ELF-1 (cell line): ENCODE data around the gene LCN6.
"Not testable (repeated sequence)": the region's sequence is repeated elsewhere in the genome, so short reads cannot be mapped to it uniquely, and the experiment has no call there.

Experiments
- DNase-seq: peaks from one replicate; pipeline ENCODE4 v3.0.0-alpha.2; 2016; ENCODE audit warnings: low read depth, low spot score

Gene LCN6

DNA sequence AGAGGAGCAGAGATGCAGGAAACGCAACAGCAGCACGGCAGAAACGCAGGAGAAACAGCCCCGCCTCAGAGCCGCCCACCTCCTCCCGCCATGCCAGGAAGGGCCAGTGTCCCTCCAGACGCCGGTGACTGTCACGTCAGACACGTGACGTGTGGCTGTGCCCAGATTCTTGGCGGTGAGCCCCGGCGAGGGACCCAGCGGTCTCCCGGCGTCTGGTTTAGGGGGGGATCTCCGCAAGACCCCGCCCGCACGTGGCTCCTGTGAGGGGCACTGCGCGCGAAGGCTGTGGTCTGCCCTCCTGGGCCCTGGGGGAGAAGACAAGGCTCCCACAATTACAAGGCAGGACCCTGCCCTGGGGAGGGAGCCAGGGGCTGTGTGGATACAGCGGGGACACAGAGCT, 12.1 kb upstream of the LCN6 start:
- peak; percentile 36 for DNase-seq

DNA sequence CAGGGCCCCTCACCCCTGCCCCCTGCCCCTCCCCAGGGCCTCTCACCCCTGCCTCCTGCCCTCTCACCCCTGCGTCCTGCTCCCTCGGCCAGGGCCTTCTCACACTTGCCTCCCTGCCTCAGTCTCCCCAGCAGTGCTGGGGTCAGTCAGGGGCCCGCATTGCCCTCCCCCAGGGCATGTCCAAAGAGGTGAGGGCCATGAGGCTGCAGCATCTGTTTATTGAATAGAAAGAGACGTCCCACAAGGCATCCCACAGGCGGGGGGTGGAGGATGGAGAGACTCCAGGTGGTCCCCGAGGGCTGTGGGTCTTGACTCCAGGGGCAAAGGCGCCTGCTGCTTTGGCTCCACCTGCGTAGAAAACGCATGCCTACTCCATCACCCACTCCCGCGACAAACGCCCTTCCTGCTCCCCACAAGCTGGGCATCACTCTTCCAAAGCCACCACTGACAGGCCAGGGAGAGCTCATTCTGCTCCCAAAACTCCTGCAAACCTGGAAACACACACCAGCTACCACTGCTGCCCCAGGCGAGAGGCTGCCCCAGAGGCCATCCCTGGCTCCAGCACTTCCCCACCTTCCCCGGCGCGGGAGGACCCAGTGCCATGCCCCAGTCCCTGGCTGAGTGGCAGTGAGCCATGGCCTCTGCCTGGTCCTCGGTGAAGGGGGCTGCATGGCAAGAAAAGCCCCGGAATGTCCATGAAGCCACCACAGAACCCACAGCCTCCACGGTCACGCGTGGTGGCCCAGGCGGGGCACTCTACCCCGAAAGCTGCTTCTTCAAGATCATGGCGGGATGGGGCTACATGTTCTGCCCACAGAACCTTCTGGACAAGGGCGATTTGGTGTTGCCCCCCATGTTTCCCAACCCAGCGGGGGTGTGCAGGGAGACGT, 11.4 kb upstream of the LCN6 start:
- DNase-seq, result no peak

DNA sequence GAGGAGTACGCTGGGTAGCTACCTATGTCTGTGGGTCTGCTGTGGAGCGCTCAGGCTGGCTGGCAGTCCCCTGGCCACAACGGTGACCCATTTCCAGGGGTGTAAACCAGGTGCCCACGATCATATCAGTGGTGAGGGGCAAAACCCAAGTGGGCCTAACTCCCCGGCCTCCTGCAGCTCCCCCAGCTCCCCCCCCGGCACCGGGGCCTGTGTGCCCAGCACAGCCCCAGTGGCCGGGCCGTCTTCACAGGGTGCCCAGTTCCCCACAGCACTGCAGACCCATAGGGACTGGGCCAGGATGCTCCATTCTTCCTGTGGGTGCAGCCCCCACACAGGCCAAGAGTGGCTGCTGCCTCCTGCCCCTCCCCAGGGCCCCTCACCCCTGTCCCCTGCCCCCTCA, 10.7 kb upstream of the LCN6 start:
- no peak for DNase-seq

DNA sequence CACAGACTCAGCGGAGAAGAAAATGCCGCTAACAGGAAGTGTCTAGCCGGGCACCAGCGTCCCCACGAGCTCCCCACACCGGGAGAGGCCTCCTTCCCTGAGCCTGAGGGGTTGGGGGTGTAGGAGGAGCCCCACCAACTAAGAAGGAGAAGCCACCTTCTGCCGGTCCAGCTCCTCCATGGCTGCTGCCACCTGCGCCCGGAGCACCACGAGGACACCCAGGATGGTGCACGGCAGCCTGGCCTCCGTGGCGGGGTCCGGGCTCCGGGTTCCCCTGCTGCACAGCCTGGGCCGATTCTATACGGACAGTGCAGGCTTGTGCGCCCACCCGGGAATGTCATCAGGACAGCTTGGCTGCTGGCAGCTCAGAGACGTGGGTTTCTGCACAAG, 9.4 kb upstream of the LCN6 start:
- no peak for DNase-seq

DNA sequence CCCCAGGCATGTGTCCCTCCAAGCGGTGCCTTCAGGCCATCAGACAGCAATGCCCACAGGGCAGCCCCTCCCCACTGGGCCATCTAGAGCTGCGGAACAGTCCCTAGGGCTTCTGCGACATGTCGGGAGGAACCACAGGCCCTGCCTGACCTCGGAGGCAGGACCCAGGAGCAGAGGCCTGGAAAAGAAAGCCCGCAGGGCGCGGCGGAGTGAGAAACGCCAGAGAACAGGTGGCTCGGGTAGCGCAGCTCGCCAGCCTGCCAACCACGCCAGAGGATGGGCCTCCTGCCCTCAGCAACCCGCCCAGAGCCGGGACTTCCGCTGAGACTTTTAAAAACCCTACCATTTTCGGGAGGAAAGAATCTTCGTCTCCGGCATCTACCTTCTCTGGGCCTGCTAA, 9.0 kb upstream of the LCN6 start:
- DNase-seq, result no peak

DNA sequence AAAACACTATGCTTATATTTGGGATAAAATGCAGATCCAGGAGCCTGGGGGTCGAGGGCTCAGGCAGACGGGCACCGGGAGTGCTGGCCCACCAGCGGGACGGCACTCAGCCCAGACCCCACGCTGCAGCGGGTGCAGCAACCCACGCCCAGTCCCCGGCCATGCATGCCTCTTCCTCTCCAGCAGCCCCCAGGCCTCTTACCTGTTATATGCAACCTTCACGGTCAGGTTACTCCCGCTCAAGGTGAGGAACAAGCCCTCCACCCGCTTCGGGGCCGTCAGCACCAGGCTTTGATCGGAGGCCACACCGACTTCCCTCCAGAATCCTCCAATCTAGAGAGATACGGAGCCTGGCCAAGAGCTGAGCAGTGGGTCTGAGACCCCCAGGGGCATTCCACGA, 8.5 kb upstream of the LCN6 start:
- no peak for DNase-seq

DNA sequence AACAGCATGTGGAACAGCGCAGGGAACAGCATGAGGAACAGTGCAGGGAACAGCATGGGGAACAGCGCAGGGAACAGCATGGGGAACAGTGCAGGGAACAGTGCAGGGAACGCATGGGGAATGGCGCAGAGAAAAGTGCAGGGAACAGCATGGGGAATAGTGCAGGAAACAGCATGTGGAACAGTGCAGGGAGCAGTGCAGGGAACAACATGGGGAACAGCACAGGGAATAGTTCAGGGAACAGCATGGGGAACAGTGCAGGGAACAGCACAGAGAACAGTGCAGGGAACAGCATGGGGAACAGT, 7.8 kb upstream of the LCN6 start:
- no peak for DNase-seq

DNA sequence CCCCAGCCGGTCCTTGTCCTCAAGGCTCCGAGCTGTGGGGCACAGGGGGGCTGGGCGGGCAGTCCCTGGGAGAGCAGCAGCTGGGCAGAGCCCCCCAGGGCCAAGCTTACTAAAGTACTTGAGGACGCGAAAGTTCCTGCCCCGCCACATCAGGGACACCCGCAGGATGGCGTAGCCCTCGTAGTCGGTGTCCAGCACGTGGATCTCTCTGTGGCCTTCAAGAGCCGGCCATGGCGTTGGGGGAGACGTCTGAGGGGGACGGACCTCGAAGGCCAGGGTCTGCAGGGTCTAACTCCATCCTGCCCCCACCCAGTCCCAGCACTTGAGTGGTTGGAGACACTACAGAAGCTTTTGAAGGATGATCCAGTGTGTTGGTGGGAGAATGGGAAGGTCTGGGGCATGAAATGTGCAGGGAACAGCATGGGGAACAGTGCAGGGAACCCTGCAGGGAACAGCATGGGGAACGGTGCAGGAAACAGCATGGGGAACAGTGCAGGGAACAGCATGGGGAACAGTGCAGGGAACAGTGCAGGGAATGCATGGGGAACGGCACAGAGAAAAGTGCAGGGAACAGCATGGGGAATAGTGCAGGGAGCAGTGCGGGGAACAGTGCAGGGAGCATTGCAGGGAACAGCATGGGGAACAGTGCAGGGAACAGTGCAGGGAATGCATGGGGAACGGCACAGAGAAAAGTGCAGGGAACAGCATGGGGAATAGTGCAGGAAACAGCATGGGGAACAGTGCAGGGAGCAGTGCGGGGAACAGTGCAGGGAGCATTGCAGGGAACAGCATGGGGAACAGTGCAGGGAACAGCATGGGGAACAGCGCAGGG, 7.2 kb upstream of the LCN6 start:
- not testable (repeated sequence) for DNase-seq

DNA sequence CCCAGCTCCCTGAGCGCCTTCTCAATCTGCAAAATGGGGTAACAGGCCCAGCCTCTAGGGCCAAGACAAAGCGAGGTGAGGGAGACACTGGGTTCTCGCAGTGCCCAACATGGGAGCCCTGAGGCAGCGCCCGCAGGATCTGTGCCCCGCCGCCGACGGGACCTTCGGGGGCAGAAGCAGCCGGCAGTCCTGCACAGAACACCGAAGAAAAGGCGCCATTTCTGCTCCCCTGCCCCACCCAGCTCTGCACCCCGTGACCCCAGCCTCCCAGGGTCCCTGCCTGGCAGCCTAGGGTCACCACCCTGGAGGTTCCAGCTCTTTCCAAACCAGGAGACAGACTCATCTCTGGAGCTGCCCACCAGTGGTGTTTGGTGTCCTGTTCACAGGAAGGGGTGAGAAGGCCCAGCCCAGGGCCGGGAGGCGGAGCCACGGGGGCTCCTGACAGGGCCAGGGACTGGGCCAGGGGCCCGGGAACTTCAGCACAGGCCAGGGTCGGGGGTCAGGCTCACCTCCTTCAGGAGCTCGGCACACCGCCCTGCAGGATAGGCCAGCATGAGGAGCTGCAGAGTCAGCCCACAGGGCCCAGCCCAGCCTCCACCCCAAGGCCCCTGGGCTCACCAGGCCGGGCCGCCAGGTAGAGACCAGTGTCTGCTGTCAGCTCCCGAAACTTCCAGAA, 6.4 kb upstream of the LCN6 start:
- peak; percentile 45 for DNase-seq

DNA sequence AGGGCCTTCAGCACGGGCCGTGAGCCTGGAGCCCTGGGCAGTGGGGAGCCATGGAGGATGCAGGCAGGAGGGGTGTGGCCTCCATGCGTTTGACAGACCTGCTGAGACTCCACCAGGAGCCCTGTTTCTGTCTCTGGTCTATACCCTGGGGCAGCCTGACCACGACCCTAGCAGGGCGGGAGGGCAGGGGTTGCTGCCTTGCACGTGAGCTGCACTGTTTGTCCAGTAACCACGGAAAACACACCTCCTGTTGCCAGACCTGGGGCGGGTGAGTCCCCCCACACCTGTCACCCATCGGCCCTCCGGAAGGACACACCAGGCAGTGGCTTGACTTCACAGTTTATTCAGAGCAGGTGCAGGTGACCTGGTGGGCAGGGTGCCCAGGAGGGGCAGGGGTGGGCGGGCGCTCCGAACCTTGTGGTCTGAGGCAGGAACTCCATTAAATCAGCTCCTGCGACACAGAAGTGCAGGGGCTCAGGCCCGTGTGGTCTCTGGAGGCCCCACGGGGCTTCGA, 5.8 kb upstream of the LCN6 start:
- no peak for DNase-seq

DNA sequence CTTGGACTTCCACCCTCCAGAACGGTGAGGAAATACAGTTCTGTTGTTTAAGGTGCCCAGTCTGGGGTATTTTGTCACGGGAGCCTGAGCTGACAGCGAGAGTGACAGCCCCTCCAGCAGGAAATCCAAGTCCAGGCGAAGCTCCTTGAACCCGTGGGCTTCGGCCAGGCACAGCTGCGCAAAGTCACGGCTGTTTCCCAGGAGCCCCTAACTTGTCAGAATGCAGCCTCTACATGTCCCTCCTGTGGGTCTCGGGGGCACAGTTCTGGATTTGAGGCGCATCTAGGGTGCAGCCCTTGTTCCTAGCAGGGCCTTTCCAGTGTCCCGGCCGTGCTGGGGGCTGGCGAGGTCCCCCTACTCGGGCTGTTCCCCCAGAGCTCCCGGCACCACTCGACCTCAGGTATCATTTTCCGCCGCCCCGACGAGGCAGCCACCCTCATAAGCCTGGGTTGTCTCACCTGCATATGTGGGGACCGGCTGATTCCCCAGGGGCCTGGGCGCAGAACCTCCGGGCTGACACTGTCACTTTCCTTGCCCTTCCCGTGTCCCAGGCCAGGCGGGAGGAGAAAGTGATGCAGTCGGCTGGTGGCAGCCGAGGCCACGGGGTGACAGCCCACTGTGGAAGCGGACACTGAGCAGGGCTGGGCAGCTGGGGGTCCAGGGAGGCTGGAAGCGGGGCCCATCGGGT, 5.2 kb upstream of the LCN6 start:
- no peak for DNase-seq

DNA sequence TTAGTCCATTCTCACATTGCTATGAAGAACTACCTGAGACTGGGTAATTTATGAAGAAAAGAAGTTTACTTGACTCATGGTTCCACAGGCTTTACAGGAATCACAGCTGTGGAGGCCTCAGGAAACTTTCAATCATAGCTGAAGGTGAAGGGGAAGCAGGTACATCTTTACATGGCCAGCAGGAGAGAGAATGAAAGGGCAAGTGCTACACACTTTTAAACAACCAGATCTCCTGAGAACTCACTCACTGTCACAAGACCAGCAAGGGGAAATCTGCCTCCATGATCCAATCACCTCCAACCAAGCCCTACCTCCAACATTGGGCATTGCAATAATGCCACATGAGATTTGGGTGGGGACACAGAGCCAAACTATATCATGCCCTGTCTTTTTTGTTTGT, 3.5 kb upstream of the LCN6 start:
- no peak for DNase-seq

DNA sequence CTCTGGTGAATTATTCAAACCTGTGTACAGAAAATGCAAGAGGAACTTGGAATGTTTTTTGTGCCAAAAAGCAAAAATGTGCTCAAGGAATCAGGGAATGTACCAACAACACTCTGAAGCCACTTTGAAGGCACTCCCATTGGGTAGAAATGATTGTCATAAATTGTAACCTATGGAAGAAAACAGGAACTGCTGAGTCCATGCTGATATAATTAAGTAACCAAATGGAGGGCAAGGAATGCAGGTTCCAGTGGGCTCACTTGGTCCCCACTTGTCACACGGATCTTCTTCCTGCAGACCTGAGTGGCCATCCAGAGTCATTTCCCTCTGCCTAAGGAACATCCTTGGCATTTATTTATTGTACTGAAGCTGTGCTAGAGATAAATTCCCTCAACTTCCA, 2.9 kb upstream of the LCN6 start:
- DNase-seq, result no peak

DNA sequence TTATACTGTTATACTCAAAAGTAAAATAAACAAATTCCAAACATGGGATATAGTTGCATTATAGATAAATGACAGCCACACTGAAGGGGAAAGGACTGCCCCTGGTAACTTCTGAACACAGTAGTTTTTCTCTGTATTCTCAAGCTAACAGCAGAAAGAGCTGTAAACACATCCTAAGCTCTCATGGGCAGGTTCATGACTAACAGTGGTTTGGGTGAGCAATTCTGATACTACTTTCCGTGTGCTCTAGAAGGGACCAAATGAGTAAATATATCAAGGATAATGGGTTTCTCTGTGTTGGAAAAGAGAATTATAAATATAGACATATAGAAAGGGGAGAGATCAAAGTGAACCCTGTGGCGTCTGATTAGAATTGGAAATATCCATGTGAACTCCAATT, 2.2 kb upstream of the LCN6 start:
- no peak for DNase-seq

DNA sequence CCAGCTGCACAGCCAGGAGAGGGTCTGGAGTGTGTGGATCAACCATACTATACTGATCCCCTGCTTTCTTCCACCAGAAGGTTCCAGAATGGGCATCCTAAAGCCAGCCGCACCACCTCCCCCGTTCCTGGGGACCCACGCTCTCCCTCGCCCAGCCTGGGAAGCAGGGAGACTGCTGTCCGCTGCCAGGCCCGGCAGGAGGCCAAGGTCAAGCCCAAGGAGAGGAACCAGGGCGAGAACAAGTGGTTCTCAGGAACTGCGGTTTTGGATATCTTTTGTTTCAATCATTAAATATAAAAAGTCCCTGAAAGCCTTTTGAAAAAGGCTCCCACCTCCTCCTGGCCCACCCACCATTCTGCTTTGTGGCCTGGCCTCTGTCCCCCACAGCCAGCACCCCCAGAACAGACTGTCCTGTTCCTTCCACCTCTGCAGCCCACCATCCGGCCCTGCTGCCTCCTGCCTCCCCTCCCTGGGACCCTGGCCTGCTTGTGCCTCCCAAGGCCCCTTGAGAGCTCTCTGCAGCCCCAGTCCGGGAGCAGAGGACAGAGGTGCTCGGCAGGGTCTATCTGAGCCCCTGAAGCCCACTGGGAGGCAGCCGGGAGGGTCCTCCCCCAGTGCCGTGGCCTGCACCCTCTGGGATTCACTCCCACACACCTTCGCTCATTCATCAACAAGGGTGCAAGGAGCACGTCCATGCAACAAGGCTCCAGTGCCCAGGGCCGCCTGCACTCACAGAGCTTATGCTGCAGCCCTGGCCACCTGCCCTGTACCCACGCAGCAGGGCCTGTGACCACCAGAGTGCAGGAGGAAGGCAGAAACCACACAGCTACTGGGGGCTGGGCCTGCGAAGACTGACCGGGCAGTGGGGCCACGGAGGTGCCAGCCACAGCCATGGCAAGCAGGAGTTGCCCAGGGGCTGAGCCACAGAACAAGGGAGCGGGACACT, 614 bp upstream of the LCN6 start:
- DNase-seq, result no peak

DNA sequence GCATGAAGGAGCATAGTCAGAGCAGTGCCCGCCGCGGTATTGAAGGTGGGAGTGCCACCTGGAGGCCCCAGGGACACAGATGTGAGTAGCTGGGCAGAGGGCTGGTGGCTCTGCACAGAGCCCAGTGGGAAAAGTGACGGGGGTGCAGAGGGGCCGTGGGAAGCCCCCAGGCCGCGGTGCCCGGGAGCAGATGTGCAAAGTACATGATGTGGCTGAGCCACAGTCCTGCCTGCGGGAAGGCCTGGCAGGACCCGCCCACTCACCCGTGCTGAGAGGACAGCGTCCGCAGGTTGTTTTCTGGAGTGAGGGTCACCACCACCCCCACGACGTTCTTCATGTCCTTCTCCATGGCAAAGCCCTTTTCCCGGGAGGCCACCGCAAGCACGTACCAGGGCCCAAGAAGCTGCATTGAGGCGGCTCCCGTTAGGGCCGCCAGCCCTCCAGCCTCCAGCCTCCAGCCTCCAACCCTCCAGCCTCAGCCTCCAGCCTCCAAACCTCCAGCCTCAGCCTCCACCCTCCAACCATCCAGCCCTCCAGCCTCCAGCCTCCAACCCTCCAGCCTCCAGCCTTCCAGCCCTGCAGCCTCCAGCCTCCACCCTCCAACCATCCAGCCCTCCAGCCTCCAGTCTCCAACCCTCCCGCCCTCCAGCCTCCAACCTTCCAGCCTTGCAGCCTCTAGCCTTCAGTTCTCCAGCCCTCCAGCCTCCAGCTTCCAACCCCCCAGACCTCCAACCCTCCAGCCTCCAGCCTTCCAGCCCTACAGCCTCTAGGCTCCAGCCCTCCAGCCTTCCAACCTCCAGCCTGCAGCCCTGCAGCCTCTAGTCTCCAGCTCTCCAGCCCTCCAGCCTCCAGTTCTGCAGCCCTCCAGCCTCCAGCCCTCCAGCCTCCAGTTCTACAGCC, 914 bp downstream of the LCN6 start:
- DNase-seq, result no peak

DNA sequence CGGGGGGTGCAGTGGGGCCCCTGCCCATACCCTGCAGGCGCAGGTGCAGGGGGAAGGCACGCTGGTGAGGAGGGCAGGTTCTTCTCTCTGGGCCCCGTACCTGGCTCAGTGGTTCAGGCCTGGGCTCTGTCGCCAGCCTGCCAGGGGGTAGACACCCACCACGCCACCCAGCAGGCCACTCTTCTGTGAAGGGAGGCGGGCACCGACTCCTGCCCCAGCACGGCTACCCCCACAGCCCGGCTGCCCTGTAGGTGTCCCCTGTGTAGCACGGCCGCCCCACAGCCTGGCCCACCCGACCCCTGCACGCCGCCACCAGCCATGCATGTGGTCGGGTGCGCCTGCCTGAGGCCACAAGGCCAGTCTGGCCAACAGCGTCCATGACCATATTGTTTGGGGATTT, 1.7 kb downstream of the LCN6 start:
- DNase-seq, result no peak

DNA sequence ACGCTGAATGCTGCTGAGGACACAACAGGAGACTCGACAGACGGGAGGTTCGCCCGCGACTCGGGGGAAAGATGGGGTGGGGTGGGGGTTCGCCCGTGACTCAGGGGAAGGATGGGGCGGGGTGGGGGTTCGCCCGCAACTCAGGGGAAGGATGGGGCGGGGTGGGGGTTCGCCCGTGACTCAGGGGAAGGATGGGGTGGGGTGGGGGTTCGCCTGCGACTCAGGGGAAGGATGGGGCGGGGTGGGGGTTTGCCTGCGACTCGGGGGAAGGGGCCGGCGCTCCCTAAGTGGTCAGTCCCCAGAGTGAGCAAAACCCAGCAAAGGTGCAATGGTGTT, 2.2 kb downstream of the LCN6 start:
- DNase-seq, result no peak

DNA sequence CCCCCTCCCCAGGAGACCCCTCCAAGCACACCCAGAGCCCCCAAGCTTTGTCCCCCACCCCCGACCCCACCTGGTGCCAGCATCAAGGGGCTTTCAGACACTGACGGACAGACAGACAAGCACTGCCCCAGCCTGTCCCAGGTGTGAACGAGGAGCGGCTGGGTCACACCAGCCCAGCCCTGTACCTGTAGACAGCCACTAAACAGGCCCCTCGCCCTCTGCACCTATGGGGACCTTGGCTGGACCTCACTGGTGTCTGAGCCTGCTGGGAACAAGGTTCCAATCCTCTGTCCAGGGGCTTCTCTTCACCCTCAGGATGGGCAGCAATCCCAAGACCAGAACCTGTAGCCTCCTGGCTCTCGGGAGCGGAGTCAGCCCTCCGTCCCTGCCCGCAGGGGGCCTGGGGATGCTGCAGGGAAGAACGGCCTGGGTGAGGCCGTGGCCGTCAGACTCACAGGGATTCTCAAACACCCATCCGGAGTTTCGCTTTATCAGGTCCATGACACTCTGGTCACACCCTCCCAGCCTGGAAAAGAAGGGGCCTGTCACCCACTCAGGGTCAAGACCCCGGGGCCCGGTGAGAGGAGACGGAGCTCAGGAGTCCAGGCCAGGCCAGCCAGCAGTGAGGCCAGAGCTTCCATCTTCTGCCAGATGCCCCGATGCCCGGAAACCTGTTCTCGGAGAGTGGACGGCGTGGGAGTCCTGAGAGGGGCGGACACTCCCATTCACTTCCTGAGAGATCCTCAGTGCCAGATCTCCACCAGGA, 2.8 kb downstream of the LCN6 start:
- DNase-seq, result no peak
